Stimulated activated CD4-positive, alpha-beta T cell treated with anti-CD3 and anti-CD28 coated beads, TNF-alpha, amount 100 ng/mL, for 24 hours (primary cell): ENCODE data around the gene GADL1.

Source experiments
- DNase-seq, 3 experiments: peaks; one replicate each; pipeline ENCODE4 v3.0.0-alpha.2; 2020; ENCODE audit warnings: low read depth in 3 of 3

GADL1 gene

GRCh38 chr3:30894521-30895251 lies at the start of gene GADL1:
Gene GADL1 (minus strand): TSS chr3:30894661. CDS start chr3:30894614, 47 bp downstream.
- peak in 1 of 3 experiments; percentile 12 for DNase-seq

- DNase-seq, result no peak
Observed at GRCh38 chr3:30944124-30944523, 49.7 kb upstream of the GADL1 start.

GRCh38 chr3:30943206-30943605 lies 48.7 kb upstream of the GADL1 start:
- DNase-seq, result no peak

GRCh38 chr3:30941342-30941741 lies 46.9 kb upstream of the GADL1 start:
- no peak for DNase-seq

- DNase-seq, result no peak
Observed at GRCh38 chr3:30940740-30941139, 46.3 kb upstream of the GADL1 start.

- DNase-seq, result no peak
Observed at GRCh38 chr3:30934208-30934550, 39.7 kb upstream of the GADL1 start.

GRCh38 chr3:30933478-30934207 lies 39.2 kb upstream of the GADL1 start:
- no peak for DNase-seq

- no peak for DNase-seq
Observed at GRCh38 chr3:30932513-30933098, 38.1 kb upstream of the GADL1 start.

GRCh38 chr3:30924763-30925162 lies 30.3 kb upstream of the GADL1 start:
- DNase-seq, result no peak

GRCh38 chr3:30919564-30919963 lies 25.1 kb upstream of the GADL1 start:
- DNase-seq, result no peak

GRCh38 chr3:30918761-30919160 lies 24.3 kb upstream of the GADL1 start:
- DNase-seq, result no peak

- no peak for DNase-seq
Observed at GRCh38 chr3:30915782-30916181, 21.3 kb upstream of the GADL1 start.

- no peak for DNase-seq
Observed at GRCh38 chr3:30914696-30915095, 20.2 kb upstream of the GADL1 start.

GRCh38 chr3:30913176-30913575 lies 18.7 kb upstream of the GADL1 start:
- DNase-seq, result no peak

GRCh38 chr3:30912301-30912700 lies 17.8 kb upstream of the GADL1 start:
- no peak for DNase-seq

GRCh38 chr3:30908456-30909037 lies 14.1 kb upstream of the GADL1 start:
- no peak for DNase-seq

- no peak for DNase-seq
Observed at GRCh38 chr3:30904996-30905395, 10.5 kb upstream of the GADL1 start.

GRCh38 chr3:30895329-30895728 lies 868 bp upstream of the GADL1 start:
- no peak for DNase-seq

- no peak for DNase-seq
Observed at GRCh38 chr3:30893678-30894325, 659 bp downstream of the GADL1 start.

- no peak for DNase-seq
Observed at GRCh38 chr3:30890907-30891306, 3.6 kb downstream of the GADL1 start.

- no peak for DNase-seq
Observed at GRCh38 chr3:30886888-30887287, 7.6 kb downstream of the GADL1 start.

GRCh38 chr3:30878862-30879261 lies 15.6 kb downstream of the GADL1 start:
- DNase-seq, result no peak
